ENCODE results near the gene AFF1. TPM values are rescaled to one million over a fixed set of nuclear protein-coding genes. Genes with fewer than 3 reads are reported as not detected.

AFF1 gene
- total RNA-seq, 1 donor from 2014 or later = 112 TPM

- Histone ChIP-seq H3K27ac (no peak overlapping the region), H3K9me3 (no peaks in the 10 kb centered on the region), H3K4me3 (peak overlapping the region in 1 of 2 donors; percentile 84), H3K4me1 (peaks cover 0 to 6% of the 10 kb centered on the region in 2 donors), H3K27me3 (no peaks in the 10 kb centered on the region), H3K36me3 (no peaks in the 10 kb centered on the region)
- intact Hi-C loops (cut with DNase I) = loop anchor here (5.0 kb wide), 1 partner anchor 301 kb away; the partner anchor contains the start of gene PTPN13
- no peak for TF ChIP-seq CTCF (IDR thresholded peaks at IDR 0.05)
- DNase-seq (ENCODE audit: low spot score in 2 of 2) = no peak
These were observed 41.7 kb upstream of the AFF1 start for GRCh38 chr4:86893136-86893535.

- intact Hi-C loops (cut with DNase I) = loop anchor here (2.0 to 5.0 kb wide), 2 partner anchors 302 to 396 kb away; partner anchors contain the start of gene PTPN13
- H3K27ac ChIP-seq = no peak overlapping the region
- H3K27me3 ChIP-seq = no peaks in the 10 kb centered on the region
- TF ChIP-seq CTCF (IDR thresholded peaks at IDR 0.05) = no peak
- H3K4me1 ChIP-seq = peaks cover 0 to 6% of the 10 kb centered on the region in 2 donors
- no peak for DNase-seq (ENCODE audit: low spot score in 2 of 2)
- H3K4me3 ChIP-seq = no peak overlapping the region
- H3K9me3 ChIP-seq = no peaks in the 10 kb centered on the region
- no peaks in the 10 kb centered on the region for H3K36me3 ChIP-seq
These were observed 40.4 kb upstream of the AFF1 start for GRCh38 chr4:86894455-86894854.

- Histone ChIP-seq H3K36me3 (no peaks in the 10 kb centered on the region), H3K27ac (no peak overlapping the region)
- intact Hi-C loops (cut with DNase I) = loop anchor here (2.0 kb wide), 1 partner anchor 397 kb away; no protein-coding TSS in a partner anchor
These were observed 38.9 kb upstream of the AFF1 start for GRCh38 chr4:86895692-86896488.

GRCh38 chr4:86896596-86896995 lies 38.2 kb upstream of the AFF1 start:
- Histone ChIP-seq H3K4me1 (peaks cover 0 to 6% of the 10 kb centered on the region in 2 donors), H3K27me3 (no peaks in the 10 kb centered on the region), H3K36me3 (no peaks in the 10 kb centered on the region), H3K27ac (no peak overlapping the region), H3K9me3 (no peaks in the 10 kb centered on the region), H3K4me3 (no peak overlapping the region)
- intact Hi-C loops (cut with DNase I) = no loop called here
- no peak for DNase-seq (ENCODE audit: low spot score in 2 of 2)
- no peak for TF ChIP-seq CTCF (IDR thresholded peaks at IDR 0.05)

More at GRCh38 chr4:86895692-86896488, 38.9 kb upstream of the AFF1 start:
- Histone ChIP-seq H3K4me3 (no peak overlapping the region), H3K4me1 (peaks cover 0 to 6% of the 10 kb centered on the region in 2 donors), H3K27me3 (no peaks in the 10 kb centered on the region), H3K9me3 (no peaks in the 10 kb centered on the region)
- no peak for DNase-seq (ENCODE audit: low spot score in 2 of 2)
- TF ChIP-seq CTCF (IDR thresholded peaks at IDR 0.05) = peak; percentile 60 to 74 (median 65)

GRCh38 chr4:86898562-86898961 lies 36.2 kb upstream of the AFF1 start:
- Histone ChIP-seq H3K4me3 (no peak overlapping the region), H3K27ac (no peak overlapping the region), H3K4me1 (no peaks in the 10 kb centered on the region), H3K27me3 (no peaks in the 10 kb centered on the region), H3K9me3 (no peaks in the 10 kb centered on the region), H3K36me3 (no peaks in the 10 kb centered on the region)
- DNase-seq (ENCODE audit: low spot score in 2 of 2) = no peak
- intact Hi-C loops (cut with DNase I) = no loop called here
- TF ChIP-seq CTCF (IDR thresholded peaks at IDR 0.05) = no peak

Data from ascending aorta (tissue), 2 donors.